GM18526 (cell line): Measurements from ENCODE around the gene EPHB2.

Experiments
- POLR2A ChIP-seq: IDR thresholded peaks from 3 replicates; pipeline ENCODE4 v1.6.1; 2011; ENCODE audit not compliant: insufficient read length; ENCODE audit errors: extremely low read depth

Gene EPHB2

GRCh38 chr1:22710701-22711049 is at the start of gene EPHB2:
Gene EPHB2 (plus strand): TSS chr1:22710839. CDS start chr1:22710983, 144 bp downstream.
- no peak for TF ChIP-seq POLR2A

DNA sequence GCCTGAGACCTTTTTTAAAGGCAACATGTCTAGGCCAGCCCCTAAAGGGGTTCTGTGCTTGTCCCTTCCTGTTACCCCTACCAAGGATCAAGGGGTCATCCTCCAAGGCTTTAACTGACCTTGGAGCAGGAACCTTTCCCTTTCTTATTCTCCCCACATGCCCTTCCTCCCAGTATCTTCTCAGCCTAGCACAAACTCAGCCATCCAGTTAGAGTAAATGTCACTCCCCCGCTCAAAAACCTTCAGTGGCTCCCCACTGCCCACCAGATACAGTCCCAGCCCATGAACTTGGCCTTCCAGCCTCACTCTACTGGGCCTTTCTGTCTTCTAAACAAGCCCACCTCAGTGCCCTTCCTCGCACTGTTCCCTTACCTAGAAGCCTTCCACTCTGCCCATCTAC is 48.8 kb upstream of the EPHB2 start:
- no peak for TF ChIP-seq POLR2A

DNA sequence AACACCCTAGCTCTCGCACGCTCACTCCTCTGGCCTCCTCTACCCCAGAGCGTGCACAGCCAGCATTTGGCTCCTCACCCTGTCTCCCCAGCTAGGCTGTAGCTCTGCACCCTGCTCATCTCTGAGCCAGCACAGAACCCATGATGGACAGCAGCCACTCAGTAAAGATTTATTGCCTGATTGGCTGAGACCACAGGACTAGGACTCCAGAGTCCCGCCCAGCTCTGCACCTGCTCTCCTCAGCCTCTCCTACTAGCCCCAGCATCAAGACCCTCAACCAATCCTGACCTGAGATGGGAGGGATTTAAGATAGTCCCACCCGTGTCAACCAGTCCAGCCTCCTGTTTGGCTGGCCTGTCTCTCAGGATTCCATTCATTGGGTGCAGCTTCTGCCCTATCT is 48.3 kb upstream of the EPHB2 start:
- no peak for TF ChIP-seq POLR2A

DNA sequence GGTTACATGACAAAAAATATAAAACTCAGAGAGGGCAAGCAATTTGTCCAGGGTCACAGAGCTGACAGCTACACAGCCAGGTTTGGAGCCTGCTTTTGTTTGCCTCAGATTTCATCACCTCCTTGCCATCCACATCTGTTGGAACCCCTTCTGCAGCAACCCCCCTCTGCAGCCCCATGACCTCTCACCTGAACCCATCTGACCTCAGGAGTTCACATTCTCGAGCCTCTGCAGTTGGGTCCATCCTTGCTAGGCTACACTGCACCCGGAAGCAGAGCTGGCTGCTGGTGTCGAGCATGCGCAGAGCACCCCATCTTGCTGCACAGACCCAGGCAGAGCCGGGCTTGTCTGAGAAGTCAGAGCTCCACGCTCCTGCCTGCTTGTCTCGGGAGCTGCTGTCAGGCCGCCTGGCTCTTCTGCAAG is 47.6 kb upstream of the EPHB2 start:
- TF ChIP-seq POLR2A = no peak

DNA sequence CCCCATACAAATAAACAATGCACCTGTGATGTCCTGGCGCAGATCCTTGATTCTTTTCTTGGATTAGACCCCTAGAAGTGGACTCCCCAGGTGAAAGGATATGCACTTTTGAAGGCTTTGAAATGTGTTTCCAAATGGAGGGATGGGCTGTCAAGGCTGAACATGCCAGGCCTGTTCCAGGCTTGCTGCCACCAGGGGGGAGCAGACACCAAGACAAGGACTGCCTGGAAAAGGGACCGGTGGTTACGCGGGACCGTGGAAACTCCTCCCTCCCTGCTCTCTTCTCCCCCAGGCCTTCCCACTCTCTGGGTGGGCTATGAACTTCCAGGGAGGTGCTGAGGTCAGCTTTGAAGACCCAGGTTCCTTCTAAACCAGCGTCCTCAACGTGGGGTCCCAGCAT is 44.9 kb upstream of the EPHB2 start:
- no peak for TF ChIP-seq POLR2A

GRCh38 chr1:22666412-22666811 is 44.2 kb upstream of the EPHB2 start:
- no peak for TF ChIP-seq POLR2A

DNA sequence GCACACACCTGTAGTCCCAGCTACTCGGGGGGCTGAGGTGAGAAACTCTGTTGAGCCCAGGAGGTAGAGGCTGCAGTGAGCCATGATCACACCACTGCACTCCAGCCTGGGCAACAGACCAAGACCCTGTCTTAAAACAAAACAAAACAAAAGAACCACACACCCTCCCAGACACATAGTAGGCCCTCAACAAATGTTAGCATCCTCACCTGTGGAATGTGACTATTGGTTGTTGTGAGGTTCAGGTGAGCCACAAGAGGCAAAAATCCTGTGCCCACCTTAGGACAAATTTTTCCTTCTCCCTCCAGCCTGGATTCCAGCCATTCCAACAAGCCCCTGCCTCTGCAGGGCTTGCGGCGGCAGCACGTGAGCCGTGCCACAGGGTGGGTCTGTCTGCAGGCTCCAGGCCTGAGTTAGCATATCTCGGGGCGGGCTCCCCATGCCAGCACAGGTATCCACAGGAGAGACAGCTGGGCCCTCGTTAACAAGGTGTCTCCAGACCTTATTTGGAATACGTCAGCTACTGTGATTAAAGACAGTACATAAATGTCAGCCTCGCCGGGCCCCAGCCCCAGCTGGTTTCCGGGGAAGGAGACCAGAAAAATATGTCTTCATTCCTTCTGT is 40.2 kb upstream of the EPHB2 start:
- TF ChIP-seq POLR2A = no peak

GRCh38 chr1:22671999-22672398 is 38.6 kb upstream of the EPHB2 start:
- TF ChIP-seq POLR2A = no peak

- no peak for TF ChIP-seq POLR2A
Observed at GRCh38 chr1:22673486-22674409, 36.9 kb upstream of the EPHB2 start.

DNA sequence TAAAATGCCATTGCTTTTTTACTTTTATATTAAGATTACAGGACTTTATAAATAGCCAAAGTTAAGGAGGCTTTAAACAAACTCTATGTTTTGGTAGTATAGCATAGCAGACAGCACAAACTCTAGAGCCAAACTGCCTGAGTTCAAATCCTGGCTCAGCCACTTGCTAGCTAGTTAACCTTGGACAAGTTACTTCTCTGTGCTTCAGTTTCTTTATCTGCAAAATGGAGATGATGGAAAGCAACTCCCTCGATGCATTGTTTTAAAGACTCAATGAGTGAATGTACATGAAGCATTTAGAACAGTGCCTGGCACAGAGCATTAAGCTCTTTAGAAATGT is 36.3 kb upstream of the EPHB2 start:
- TF ChIP-seq POLR2A = no peak

DNA sequence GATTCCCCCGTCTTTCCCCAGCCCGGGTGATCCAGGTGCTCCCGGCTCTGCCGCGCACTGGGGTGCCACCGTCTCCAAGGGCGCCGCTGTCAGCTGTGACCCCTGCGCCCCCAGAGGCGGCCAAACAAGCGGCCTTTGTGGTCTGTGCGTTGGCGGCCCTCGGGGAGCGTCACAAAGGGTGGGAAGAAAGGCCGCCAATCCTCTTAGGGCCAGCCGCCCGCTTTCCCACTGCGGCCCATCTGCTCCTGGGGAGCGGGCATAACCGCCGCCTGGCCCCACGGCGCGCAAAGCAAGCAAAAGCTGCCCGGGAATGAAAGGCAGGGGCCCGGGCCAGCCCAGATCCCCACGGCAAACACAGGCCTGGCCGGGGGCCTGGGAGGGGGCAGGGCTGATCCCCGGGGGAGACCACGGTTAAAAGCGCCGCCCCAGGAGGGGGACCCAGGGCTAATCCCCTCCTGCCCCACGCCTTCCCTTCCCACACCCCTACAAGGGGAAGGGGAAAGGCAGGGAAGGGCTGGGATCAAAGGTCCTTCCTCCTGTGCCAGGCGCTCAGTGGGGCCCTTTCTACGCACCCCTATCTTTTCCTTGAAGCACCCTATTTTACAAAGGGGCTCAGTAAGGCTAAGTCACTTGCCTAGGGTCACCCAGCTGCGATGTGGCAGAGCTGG is 33.6 kb upstream of the EPHB2 start:
- TF ChIP-seq POLR2A = no peak

- TF ChIP-seq POLR2A = no peak
Observed at GRCh38 chr1:22677931-22678896, 32.4 kb upstream of the EPHB2 start.

GRCh38 chr1:22680726-22681125 is 29.9 kb upstream of the EPHB2 start:
- TF ChIP-seq POLR2A = no peak

- TF ChIP-seq POLR2A = no peak
Observed at GRCh38 chr1:22681556-22682276, 28.9 kb upstream of the EPHB2 start.
